Activated CD8-positive, alpha-beta memory T cell treated with anti-CD3 and anti-CD28 coated beads for 48 hours (primary cell): ENCODE data around the gene SLC15A3.

ENCODE experiments used
- DNase-seq, 3 experiments: peaks; one replicate each; pipeline ENCODE4 v3.0.0-alpha.2; 2020; ENCODE audit warnings: low read depth in 2 of 3, low spot score in 2 of 3

The SLC15A3 gene

DNA sequence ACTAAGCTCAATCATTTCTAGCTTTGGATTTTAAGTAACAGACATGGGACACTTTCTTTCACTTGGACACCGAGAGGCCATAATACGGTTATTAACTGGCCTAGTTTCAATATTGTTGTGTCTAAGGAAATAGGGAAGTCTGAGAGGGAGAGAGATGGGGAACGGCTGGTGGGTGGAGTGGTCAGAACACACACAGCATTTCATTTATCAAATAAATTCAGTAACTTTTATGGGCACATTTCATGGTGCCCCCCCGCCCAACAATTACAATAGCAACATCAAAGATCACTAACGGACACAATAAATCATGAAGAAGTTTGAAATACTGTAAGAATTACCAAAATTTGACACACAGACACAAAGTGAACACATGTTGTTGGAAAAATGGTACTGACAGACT is 56.3 kb downstream of the SLC15A3 start:
- DNase-seq: no peak

DNA sequence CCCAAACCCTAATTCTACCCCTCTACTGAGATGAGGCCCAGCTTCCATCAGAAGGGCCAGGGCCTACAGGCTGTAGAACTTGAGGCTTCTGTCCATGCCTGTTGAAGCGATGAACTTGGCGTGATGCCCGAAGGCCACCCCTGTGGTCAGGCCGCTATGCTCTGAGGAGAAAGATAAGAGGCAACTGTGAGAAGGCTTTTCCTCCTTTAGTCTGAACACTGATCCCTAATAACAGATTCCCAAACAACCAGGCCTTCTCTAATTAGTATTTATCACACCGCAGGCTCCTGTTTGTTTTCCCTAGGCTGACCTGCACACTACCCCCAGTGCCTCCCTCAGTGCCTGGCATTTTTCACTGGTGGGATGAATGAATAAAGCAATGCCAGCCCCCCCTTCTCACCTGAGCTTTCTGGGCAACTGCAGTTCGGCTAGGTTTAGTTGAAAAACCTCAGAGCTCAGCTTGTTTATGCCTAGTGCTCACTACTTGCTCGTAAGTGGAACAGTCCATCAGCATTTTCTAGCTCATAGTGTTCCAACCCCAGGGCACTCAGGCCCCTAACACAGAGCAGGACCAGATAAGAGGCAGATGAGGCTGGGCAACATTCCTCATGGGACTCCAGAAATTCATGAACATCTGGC is 60.8 kb downstream of the SLC15A3 start:
- DNase-seq: no peak

GRCh38 chr11:60890696-60891095 is 61.3 kb downstream of the SLC15A3 start:
- DNase-seq: no peak

- no peak for DNase-seq
These were observed 62.1 kb downstream of the SLC15A3 start for GRCh38 chr11:60889869-60890311.

- no peak for DNase-seq
These were observed 64.4 kb downstream of the SLC15A3 start for GRCh38 chr11:60887556-60887955.
